Stromal cell of bone marrow (primary cell): Measurements from ENCODE around the gene CYP20A1.
"Not testable (repeated sequence)": the region's sequence is repeated elsewhere in the genome, so short reads cannot be mapped to it uniquely, and the experiment has no call there.

Experiments
- DNase-seq: peaks from one replicate; pipeline ENCODE4 v3.0.0-alpha.2; 2012; ENCODE audit warnings: low read depth

Gene CYP20A1

GRCh38 chr2:203280428-203281064 lies 41.7 kb downstream of the CYP20A1 start:
- DNase-seq: peak; percentile 70

DNA sequence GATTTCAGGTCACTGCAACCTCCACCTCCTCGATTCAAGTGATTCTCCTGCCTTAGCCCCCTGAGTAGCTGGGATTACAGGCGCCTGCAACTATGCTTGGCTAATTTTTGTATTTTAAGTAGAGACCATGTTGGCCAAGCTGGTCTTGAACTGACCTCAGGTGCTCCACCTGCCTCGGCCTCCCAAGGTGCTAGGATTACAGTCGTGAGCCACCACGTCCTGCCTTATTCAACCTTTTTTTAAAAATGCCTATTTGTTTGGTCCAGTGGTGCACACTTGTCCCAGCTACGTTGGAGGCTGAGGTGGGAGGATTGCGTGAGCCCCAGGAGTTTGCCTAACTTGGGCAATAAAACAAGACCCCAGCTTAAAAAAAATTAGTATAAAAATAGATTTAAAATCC lies 43.3 kb downstream of the CYP20A1 start:
- DNase-seq: no peak

DNA sequence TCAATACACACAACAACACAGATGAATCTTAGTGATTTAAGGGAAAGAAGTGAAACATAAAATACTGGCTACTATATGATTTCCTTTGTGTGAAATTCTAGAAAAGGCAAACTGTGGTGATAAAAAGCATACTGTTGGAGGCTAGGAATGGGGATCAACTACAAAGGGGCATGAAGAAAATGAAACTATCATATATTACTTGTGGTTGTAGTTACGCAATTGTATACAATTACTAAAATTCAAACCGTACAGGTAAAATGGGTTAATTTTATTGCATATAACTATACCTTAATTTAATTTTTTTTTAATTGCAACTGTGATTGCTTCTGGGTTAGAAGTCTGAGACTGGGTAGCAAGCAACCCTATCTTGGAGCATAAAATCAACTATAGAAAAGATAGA lies 47.7 kb downstream of the CYP20A1 start:
- DNase-seq: no peak

GRCh38 chr2:203301667-203302066 lies 62.8 kb downstream of the CYP20A1 start:
- no peak for DNase-seq

DNA sequence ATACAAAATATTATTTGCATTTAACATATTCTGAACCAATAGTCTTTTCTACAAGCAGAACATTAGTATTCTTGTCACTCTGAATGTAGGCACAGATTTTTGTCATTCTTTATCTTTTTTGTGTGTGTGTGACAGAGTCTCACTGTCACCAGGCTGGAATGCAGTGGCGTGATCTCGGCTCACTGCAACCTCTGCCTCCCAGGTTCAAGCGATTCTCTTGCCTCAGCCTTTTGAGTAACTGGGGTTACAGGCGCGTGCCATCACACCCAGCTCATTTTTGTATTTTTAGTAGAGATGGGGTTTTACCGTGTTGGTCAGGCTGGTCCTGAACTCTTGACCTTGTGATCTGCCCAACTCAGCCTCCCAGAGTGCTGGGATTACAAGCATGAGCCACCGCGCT lies 63.8 kb downstream of the CYP20A1 start:
- DNase-seq: not testable (repeated sequence)

DNA sequence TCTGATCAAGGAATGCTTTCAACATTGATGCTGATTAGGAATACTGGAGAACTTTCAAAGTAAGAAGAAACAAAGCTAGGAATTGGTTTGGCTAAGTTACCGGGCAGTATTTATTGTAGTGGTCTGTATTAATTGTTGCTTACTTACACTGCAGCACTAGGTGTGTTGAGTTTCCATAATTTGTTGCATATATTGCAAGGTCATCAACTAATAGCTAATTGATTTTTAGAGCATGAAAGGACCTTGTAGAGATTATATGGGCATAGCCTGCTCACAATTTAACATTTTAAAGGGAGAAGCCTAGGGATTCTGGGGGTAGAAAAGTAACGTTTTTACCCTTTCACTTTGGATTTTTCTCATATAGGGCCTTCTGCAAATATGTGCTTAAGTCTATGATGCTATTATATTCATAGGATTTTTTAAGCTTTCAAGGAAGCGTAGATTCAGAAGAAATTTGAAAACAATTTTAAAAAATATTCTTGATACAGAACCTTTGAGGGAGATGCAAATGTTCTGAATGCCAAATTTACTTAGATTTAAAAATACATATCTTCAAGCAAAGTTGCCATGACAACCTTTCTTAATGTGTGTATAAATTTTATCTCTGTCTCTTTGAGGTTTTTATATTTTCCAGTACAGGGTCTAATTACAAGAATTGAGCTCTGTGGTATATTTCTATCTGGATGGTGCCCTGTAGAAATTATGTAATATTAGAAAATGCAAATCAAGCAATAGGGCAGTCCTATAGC lies 72.0 kb downstream of the CYP20A1 start:
- no peak for DNase-seq

DNA sequence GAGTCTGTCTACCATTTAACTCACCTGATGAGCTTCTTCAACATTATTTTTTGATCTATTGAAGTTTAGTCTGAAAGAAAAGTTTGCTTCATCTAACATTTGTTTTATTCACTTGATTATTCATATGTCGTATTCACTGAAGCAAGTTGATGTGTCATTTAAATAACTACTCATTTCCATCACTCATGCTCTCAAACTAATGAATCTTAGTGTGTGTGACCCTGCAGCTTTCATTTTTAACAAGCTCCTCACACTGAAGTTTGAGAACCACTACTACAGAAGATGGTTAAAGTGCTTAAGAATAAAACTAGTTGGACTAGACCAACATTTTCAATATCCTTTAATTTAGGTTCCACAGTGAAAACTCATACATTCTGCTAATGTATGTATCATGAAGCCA lies 87.5 kb downstream of the CYP20A1 start:
- no peak for DNase-seq

- no peak for DNase-seq
Observed at GRCh38 chr2:203327582-203327900, 88.7 kb downstream of the CYP20A1 start.

- peak; percentile 59 for DNase-seq
Observed at GRCh38 chr2:203327901-203328759, 89.3 kb downstream of the CYP20A1 start, which contains the start of gene ABI2. Gene ABI2, plus strand, starts transcription at chr2:203328394. Its CDS starts 121 bp downstream, at chr2:203328515.

GRCh38 chr2:203328760-203329540 lies 90.1 kb downstream of the CYP20A1 start:
- no peak for DNase-seq

- no peak for DNase-seq
Observed at GRCh38 chr2:203330434-203330833, 91.6 kb downstream of the CYP20A1 start.

DNA sequence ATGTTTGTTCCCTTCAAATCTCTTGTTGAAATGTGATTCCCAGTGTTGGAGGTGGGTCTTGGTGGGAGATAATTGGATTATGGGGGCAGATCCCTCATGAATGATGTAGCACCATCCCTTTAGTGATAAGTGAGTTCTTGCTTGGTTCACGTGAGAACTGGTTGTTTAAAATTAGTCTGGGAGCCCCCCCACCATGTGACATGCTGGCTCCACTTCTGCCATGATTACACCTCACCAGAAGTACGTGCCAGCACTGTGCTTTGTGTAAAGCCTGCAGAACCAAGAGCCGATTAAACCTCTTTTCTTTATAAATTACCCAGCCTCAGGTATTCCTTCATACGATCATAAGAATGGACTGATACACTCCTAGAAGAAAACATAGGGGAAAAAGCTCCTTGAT lies 99.5 kb downstream of the CYP20A1 start:
- no peak for DNase-seq

GRCh38 chr2:203340791-203341487 lies 102.1 kb downstream of the CYP20A1 start:
- DNase-seq: no peak

DNA sequence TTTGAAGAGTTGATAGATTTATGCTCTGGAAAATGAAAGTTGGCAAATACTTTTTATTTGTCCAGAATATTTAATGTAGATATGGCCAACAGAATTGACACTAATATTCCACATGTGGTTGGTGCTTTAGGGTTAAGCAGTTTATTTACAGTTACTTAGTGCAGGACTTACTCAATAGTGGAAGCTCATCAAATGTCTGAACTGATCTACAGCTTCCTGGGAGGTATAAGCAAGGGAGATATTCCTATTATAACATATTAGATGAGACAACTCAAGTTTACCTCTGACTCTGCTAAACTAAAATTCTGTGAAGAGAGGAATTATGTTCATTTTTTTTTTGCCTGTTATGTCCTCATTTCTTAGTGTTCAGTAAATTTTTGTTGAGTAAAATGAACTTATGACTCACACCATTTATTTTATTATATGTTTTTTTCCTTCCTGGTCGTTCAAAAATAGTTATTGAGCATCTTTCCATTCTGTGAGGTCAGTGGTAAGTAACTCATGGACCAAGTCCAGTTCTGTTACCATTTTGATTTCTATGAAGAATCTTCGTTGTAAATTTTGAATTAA lies 103.0 kb downstream of the CYP20A1 start:
- no peak for DNase-seq

DNA sequence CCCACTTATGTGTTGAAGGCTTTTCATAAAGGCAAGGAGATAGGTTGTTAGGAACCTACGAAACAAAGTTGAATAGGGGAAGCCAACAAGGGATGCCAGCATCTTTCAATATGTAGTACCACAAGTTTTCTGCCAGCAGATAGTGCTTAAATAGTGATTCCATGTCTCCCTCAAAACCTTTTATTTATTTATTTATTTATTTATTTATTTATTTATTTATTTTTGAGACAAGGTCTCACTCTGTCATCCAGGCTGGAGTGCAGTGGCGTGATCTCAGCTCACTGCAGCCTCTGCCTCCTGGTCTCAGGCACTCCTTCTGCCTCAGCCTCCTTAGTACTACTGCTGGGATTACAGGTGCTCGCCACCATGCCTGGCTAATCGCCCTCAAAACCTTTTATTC lies 103.6 kb downstream of the CYP20A1 start:
- not testable (repeated sequence) for DNase-seq

GRCh38 chr2:203344667-203345066 lies 105.8 kb downstream of the CYP20A1 start:
- DNase-seq: no peak

- no peak for DNase-seq
Observed at GRCh38 chr2:203346612-203347011, 107.8 kb downstream of the CYP20A1 start.

DNA sequence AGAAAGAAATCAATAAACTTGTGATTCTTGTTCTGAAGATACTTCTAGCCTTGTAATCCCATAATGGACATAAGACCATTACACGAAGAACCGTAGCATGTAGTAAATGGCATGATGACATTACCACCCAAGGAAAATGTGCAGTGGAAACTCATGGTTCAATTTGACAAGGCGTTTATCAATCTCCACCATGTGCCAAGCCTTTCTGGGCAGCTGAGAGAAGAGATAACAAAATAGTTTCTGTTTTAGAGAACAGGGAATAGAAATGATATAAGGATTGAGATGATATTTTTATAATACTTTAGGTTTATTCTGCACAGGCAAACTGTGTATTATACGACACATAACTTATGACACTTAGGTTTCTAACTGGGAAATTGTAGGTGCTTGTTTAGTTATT lies 108.6 kb downstream of the CYP20A1 start:
- DNase-seq: no peak

DNA sequence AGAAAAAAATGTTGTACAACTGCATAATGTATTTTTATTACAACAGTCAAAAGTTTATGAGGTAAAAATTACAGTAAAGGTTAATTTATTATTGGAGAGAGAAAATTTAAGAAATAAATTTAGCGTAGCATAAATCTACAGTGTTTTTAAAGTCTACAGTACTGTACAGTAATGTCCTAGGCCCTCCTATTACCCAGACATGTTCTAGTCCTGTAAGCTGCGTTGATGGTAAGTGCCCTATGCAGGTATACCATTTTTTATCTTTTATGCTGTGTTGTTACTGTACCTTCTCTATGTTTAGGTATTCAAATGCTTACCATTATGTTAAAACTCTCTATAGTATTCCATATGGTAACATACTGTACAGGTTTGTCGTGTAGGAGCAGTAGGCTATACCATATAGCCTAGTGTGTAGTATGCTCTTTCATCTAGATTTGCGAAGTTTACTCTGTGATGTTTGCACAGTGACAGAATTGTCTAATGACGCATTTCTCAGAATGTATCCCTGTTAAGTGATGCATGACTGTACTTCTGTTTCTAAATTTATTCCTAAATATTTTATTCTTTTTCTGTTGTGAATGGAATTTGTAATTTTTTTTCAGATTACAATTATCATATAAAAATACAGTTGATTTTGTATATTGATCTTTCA lies 113.9 kb downstream of the CYP20A1 start:
- DNase-seq: no peak

- no peak for DNase-seq
Observed at GRCh38 chr2:203354966-203355365, 116.1 kb downstream of the CYP20A1 start.
